Thyroid gland (tissue), 4 donors: ENCODE results near the gene ACAA2. TPM values are rescaled to one million over a fixed set of nuclear protein-coding genes. Genes with fewer than 3 reads are reported as not detected.

Source experiments
- DNase-seq, 2 donors: peaks; one replicate each; pipeline ENCODE4 v3.0.0-alpha.2; 2019
- H3K27ac ChIP-seq, 3 donors: fragments of 200-600 bp; sonication (generic); 1 replicate in 2 of 3; 2 replicates in 1 of 3; pipeline ENCODE4 v1.5.1; 2016 to 2019; ENCODE audit warnings: mild to moderate bottlenecking in 1 of 3, moderate library complexity in 1 of 3
- H3K27me3 ChIP-seq: fragments of 200-600 bp; sonication (generic); one replicate; pipeline ENCODE4 v1.5.1; 2019
- H3K36me3 ChIP-seq, 2 donors: fragments of 200-600 bp; sonication (generic); one replicate each; pipeline ENCODE4 v1.5.1; 2016 to 2019
- H3K4me1 ChIP-seq, 2 donors: fragments of 200-600 bp; sonication (generic); one replicate each; pipeline ENCODE4 v1.5.1; 2017 to 2019
- H3K4me3 ChIP-seq, 3 donors: fragments of 200-600 bp; sonication (generic); replicated peaks in 1 of 3; 1 replicate in 2 of 3; 2 replicates in 1 of 3; pipeline ENCODE4 v1.5.1; 2016; ENCODE audit warnings: mild to moderate bottlenecking in 1 of 3
- H3K9me3 ChIP-seq: fragments of 200-600 bp; sonication (generic); one replicate; pipeline ENCODE4 v1.5.1; 2017
- CTCF ChIP-seq, 6 experiments: fragments of 200-600 bp in 3 of 6; fragments of 450-650 bp in 3 of 6; sonication (generic) in 3 of 6; IDR thresholded peaks; one replicate each; pipeline ENCODE4 v1.5.1; 2016 to 2019; ENCODE audit warnings: antibody characterized with exemption in 6 of 6, mild to moderate bottlenecking in 2 of 6, inconsistent platforms in 1 of 6, moderate library complexity in 1 of 6
- POLR2A ChIP-seq, 2 donors: fragments of 450-650 bp; IDR thresholded peaks; one replicate each; pipeline ENCODE4 v1.6.1; 2017; ENCODE audit warnings: antibody characterized with exemption in 2 of 2, mild to moderate bottlenecking in 2 of 2, moderate library complexity in 1 of 2
- WGBS, 2 donors: methylation state at CpG; one replicate each; pipeline ENCODE4 v1.1.5; 2017; 5-methylcytosine and 5-hydroxymethylcytosine counted together
- intact Hi-C: fragments of 100-400 bp; cut with DNase I; formaldehyde crosslinking; loops from one replicate; pipeline ENCODE4 v1.15.1; 2023
- total RNA-seq, 4 donors: library from RNA; depleted of rRNA; stranded (reverse); fragments of >200 nt; gene quantifications; one replicate each; pipeline ENCODE4 v1.2.3, GENCODE V29; 2016

Gene ACAA2
- total RNA-seq, 4 donors from 2014 or later, result 50.8 to 157 (median 108) TPM

GRCh38 chr18:49817947-49818346 is 4.6 kb upstream of the ACAA2 start:
- Histone ChIP-seq H3K4me1 (peaks cover 5 to 16% of the 10 kb centered on the region in 2 donors), H3K9me3 (no peaks in the 10 kb centered on the region), H3K27me3 (no peaks in the 10 kb centered on the region), H3K4me3 (no peak overlapping the region), H3K36me3 (no peaks in the 10 kb centered on the region), H3K27ac (no peak overlapping the region)
- DNase-seq, result no peak
- intact Hi-C loops, result no loop called here
- WGBS, 2 donors, result 95 to 99% methylated on average over 5 of the region's 5 CpGs
- TF ChIP-seq CTCF (IDR thresholded peaks at IDR 0.05), result no peak
- TF ChIP-seq POLR2A (IDR thresholded peaks at IDR 0.05), result no peak

- no peak for DNase-seq
- TF ChIP-seq POLR2A (IDR thresholded peaks at IDR 0.05), result no peak
- TF ChIP-seq CTCF (IDR thresholded peaks at IDR 0.05), result no peak
- intact Hi-C loops, result no loop called here
- 90 to 95% methylated on average over 4 of the region's 4 CpGs for WGBS, 2 donors
- H3K27ac ChIP-seq, result no peak overlapping the region
- no peaks in the 10 kb centered on the region for H3K9me3 ChIP-seq
- H3K4me3 ChIP-seq, result no peak overlapping the region
- H3K27me3 ChIP-seq, result no peaks in the 10 kb centered on the region
- H3K4me1 ChIP-seq, result peaks cover 23 to 29% of the 10 kb centered on the region in 2 donors
- no peaks in the 10 kb centered on the region for H3K36me3 ChIP-seq
Measured at GRCh38 chr18:49815927-49816326, 2.6 kb upstream of the ACAA2 start.

- Histone ChIP-seq H3K4me1 (peaks cover 23 to 30% of the 10 kb centered on the region in 2 donors), H3K9me3 (no peaks in the 10 kb centered on the region), H3K4me3 (peak overlapping the region; percentile 61 to 72 (median 68)), H3K27ac (peak overlapping the region; percentile 59 to 98 (median 88)), H3K36me3 (no peaks in the 10 kb centered on the region), H3K27me3 (no peaks in the 10 kb centered on the region)
- TF ChIP-seq POLR2A (IDR thresholded peaks at IDR 0.05) (no peak), CTCF (IDR thresholded peaks at IDR 0.05) (no peak)
- intact Hi-C loops, result no loop called here
- peak; percentile 51 to 56 for DNase-seq
- WGBS, 2 donors, result 0 to 2% methylated on average over 22 to 24 of the region's 24 CpGs
Measured at GRCh38 chr18:49814147-49814499, 790 bp upstream of the ACAA2 start.

GRCh38 chr18:49813069-49813318 is 339 bp downstream of the ACAA2 start:
- intact Hi-C loops, result no loop called here
- DNase-seq, result peak; percentile 9 to 32
- Histone ChIP-seq H3K4me1 (peaks cover 23 to 30% of the 10 kb centered on the region in 2 donors), H3K4me3 (peak overlapping the region; percentile 61 to 72 (median 69)), H3K27me3 (no peaks in the 10 kb centered on the region), H3K36me3 (no peaks in the 10 kb centered on the region), H3K9me3 (no peaks in the 10 kb centered on the region), H3K27ac (peak overlapping the region; percentile 49 to 98 (median 88))
- TF ChIP-seq CTCF (IDR thresholded peaks at IDR 0.05) (no peak), POLR2A (IDR thresholded peaks at IDR 0.05) (no peak)
- 3 to 9% methylated on average over 7 to 14 of the region's 17 CpGs for WGBS, 2 donors

GRCh38 chr18:49812286-49813068 is 856 bp downstream of the ACAA2 start:
- 53 to 71% methylated on average over 11 to 13 of the region's 13 CpGs for WGBS, 2 donors
- Histone ChIP-seq H3K27ac (peak overlapping the region in 2 of 3 donors; percentile 88 to 98), H3K9me3 (no peaks in the 10 kb centered on the region), H3K4me3 (peak overlapping the region in 2 of 3 donors; percentile 61 to 72), H3K36me3 (no peaks in the 10 kb centered on the region), H3K4me1 (peaks cover 25 to 30% of the 10 kb centered on the region in 2 donors), H3K27me3 (no peaks in the 10 kb centered on the region)
- no peak for TF ChIP-seq CTCF (IDR thresholded peaks at IDR 0.05)
- no peak for TF ChIP-seq POLR2A (IDR thresholded peaks at IDR 0.05)
- intact Hi-C loops, result no loop called here
- DNase-seq, result no peak
